ENCODE results near the gene PDE4D.

DNA sequence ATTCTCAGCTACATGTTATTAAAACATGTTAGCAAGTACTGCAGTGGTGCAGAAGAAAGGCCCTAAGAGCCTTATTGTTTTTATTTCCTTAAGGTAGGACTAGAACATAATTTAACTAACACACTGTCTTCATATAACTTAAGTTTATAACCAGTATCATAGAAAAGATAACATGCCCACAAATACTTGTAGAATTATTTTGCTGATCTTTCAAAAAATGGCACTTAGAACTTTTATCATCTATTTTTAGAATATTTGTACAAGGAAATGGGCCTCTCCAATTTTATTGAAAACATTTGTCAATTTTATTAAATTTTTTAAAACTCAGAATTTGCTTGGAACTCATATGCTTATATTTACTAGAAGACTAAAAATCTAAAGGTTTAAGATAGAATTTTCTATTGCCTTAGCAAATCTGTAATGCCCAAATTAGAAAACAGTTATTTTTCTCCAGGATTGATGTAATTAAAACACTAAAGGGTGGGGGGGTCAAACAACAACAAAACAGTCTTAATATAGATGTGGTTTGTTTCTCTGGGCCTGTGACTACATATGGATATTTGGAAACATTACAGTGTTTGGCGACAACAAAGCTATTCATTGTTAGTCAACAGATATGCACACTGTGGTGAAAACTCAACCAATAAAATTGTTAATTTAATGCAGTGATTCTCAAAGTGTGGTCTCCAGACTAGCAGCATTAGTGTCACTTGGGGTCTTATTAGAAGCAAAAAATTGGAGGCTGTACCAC lies 360.4 kb downstream of the PDE4D start:
- TF ChIP-seq, protein P1, sequence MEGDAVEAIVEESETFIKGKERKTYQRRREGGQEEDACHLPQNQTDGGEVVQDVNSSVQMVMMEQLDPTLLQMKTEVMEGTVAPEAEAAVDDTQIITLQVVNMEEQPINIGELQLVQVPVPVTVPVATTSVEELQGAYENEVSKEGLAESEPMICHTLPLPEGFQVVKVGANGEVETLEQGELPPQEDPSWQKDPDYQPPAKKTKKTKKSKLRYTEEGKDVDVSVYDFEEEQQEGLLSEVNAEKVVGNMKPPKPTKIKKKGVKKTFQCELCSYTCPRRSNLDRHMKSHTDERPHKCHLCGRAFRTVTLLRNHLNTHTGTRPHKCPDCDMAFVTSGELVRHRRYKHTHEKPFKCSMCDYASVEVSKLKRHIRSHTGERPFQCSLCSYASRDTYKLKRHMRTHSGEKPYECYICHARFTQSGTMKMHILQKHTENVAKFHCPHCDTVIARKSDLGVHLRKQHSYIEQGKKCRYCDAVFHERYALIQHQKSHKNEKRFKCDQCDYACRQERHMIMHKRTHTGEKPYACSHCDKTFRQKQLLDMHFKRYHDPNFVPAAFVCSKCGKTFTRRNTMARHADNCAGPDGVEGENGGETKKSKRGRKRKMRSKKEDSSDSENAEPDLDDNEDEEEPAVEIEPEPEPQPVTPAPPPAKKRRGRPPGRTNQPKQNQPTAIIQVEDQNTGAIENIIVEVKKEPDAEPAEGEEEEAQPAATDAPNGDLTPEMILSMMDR (conservative IDR thresholded peaks at IDR 0.05; ENCODE audit: low read depth, low read length): no peak
- TF ChIP-seq EZH2 (IDR thresholded peaks at IDR 0.05; ENCODE audit: low read length, unreplicated experiment) (no peak), EZH2phosphoT487 (IDR thresholded peaks at IDR 0.05; ENCODE audit: borderline replicate concordance, low read length) (no peak)
